ENCODE measurements around the gene FEZ2.

FEZ2 gene

DNA sequence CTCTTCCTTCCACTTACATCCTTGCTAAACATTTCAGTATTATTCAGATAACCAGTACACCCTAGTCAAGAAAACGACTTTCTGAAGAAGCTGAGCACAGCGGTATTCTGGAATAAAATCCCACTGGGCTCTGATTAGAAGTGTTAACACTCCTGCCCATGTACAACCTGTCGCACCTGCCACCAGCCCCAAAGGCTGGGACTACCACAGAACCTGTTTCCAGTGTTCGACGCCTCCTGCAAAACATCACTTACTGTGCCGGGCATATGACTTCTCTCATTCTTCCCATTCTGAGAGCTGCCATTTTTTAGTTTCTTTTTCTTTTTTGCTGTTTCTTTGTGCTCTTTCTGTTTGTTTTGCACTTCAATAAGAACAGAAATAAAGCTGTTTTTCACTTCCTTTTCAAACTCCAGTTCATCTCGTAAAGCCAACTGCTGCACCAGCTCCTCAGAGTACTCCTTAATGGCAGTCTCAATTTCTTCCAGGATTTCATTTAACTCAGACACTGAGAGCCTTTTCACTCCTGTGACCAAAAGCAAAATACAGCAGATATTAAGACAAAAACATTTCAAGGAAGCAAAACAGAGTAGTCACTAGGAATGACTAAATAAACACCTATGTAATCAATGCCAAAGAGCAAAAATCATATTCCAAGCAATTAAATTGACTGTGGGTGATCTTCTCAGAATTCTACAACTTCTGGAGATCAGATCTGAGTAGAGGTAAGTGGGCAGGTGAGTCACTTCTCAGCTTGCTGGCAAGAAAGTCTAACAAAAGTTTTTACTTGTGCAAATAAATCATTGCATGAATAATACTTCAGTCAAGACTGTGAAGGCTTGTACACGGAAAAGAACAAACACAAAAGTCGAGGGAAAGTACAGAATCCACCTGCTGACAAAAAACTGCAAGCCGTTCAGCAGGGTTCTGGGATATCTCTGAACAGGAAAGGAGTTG, 19.3 kb downstream of the FEZ2 start:
- no peak for TF ChIP-seq TEAD4 (IDR thresholded peaks at IDR 0.05)
- no peak for TF ChIP-seq EGR1 (IDR thresholded peaks at IDR 0.05)
- TF ChIP-seq EP300 (IDR thresholded peaks at IDR 0.05; ENCODE audit: borderline replicate concordance), result no peak
- TF ChIP-seq FOXM1 (IDR thresholded peaks at IDR 0.05; ENCODE audit: borderline replicate concordance, low read depth), result no peak
- no peak for TF ChIP-seq YY1 (IDR thresholded peaks at IDR 0.05; ENCODE audit: low read depth)

DNA sequence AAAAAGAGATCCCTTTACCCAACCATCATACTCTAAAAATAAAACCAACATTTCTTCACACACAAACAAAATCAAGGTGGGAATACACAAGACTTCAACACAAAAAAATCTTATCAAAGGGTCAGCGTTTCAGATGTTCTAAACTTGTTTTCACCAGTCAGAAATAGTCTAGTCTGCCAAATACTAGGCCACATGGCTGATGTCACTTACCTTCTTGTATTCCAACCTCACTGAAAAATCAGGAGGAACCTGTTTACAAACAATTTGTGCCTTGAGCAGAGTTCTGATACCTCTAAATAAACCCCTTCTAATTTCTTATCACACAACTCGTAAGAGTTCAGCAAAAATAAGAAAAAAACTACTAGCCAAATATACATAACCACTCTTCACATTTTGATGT, 20.1 kb downstream of the FEZ2 start:
- TF ChIP-seq ZBTB7A (IDR thresholded peaks at IDR 0.05; ENCODE audit: low read depth) (no peak), TAF1 (IDR thresholded peaks at IDR 0.05; ENCODE audit: low read depth) (no peak), TCF12 (IDR thresholded peaks at IDR 0.05; ENCODE audit: low read depth) (no peak), RAD21 (IDR thresholded peaks at IDR 0.05; ENCODE audit: low read depth) (no peak), FOXM1 (IDR thresholded peaks at IDR 0.05; ENCODE audit: borderline replicate concordance, low read depth) (no peak), CREB1 (IDR thresholded peaks at IDR 0.05; ENCODE audit: low read depth) (no peak), TEAD4 (IDR thresholded peaks at IDR 0.05) (no peak), EP300 (IDR thresholded peaks at IDR 0.05; ENCODE audit: borderline replicate concordance) (no peak), CEBPB (IDR thresholded peaks at IDR 0.05) (no peak), YY1 (IDR thresholded peaks at IDR 0.05; ENCODE audit: low read depth) (no peak), NFIC (IDR thresholded peaks at IDR 0.05) (no peak), EGR1 (IDR thresholded peaks at IDR 0.05) (no peak)
- TF ChIP-seq, protein P1, sequence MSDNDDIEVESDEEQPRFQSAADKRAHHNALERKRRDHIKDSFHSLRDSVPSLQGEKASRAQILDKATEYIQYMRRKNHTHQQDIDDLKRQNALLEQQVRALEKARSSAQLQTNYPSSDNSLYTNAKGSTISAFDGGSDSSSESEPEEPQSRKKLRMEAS (IDR thresholded peaks at IDR 0.05), result no peak
- TF ChIP-seq, protein P2, sequence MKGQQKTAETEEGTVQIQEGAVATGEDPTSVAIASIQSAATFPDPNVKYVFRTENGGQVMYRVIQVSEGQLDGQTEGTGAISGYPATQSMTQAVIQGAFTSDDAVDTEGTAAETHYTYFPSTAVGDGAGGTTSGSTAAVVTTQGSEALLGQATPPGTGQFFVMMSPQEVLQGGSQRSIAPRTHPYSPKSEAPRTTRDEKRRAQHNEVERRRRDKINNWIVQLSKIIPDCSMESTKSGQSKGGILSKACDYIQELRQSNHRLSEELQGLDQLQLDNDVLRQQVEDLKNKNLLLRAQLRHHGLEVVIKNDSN (IDR thresholded peaks at IDR 0.05), result no peak
- TF ChIP-seq, protein P3, sequence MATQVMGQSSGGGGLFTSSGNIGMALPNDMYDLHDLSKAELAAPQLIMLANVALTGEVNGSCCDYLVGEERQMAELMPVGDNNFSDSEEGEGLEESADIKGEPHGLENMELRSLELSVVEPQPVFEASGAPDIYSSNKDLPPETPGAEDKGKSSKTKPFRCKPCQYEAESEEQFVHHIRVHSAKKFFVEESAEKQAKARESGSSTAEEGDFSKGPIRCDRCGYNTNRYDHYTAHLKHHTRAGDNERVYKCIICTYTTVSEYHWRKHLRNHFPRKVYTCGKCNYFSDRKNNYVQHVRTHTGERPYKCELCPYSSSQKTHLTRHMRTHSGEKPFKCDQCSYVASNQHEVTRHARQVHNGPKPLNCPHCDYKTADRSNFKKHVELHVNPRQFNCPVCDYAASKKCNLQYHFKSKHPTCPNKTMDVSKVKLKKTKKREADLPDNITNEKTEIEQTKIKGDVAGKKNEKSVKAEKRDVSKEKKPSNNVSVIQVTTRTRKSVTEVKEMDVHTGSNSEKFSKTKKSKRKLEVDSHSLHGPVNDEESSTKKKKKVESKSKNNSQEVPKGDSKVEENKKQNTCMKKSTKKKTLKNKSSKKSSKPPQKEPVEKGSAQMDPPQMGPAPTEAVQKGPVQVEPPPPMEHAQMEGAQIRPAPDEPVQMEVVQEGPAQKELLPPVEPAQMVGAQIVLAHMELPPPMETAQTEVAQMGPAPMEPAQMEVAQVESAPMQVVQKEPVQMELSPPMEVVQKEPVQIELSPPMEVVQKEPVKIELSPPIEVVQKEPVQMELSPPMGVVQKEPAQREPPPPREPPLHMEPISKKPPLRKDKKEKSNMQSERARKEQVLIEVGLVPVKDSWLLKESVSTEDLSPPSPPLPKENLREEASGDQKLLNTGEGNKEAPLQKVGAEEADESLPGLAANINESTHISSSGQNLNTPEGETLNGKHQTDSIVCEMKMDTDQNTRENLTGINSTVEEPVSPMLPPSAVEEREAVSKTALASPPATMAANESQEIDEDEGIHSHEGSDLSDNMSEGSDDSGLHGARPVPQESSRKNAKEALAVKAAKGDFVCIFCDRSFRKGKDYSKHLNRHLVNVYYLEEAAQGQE (IDR thresholded peaks at IDR 0.05; ENCODE audit: low read depth), result no peak

DNA sequence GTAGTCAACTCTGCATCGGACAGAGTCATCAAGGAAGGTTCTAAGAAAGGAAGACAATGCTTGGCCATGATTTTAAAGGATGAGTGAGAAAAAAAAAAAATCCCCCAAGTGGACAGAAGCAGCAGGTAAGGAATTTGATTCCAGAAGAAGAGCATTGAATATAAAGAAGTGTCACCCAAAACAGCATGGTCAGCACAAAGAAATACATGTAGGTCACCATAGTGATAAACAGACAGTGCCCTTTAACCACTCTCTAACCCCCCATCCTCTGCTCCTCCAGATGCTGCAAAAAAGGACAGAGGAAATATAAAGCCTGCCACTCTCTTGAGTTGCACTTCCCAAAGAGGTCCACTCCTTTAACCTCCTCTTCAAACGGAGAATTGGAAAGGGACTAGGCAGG, 23.4 kb downstream of the FEZ2 start:
- TF ChIP-seq, protein P1 (IDR thresholded peaks at IDR 0.05), result no peak
- TF ChIP-seq ZBTB7A (IDR thresholded peaks at IDR 0.05; ENCODE audit: low read depth), result no peak
- TF ChIP-seq NFIC (IDR thresholded peaks at IDR 0.05), result no peak
- no peak for TF ChIP-seq RAD21 (IDR thresholded peaks at IDR 0.05; ENCODE audit: low read depth)
- no peak for TF ChIP-seq EP300 (IDR thresholded peaks at IDR 0.05; ENCODE audit: borderline replicate concordance)
- TF ChIP-seq TCF12 (IDR thresholded peaks at IDR 0.05; ENCODE audit: low read depth), result no peak
- TF ChIP-seq, protein P2 (IDR thresholded peaks at IDR 0.05), result no peak
- no peak for TF ChIP-seq YY1 (IDR thresholded peaks at IDR 0.05; ENCODE audit: low read depth)
- TF ChIP-seq CREB1 (IDR thresholded peaks at IDR 0.05; ENCODE audit: low read depth), result no peak
- TF ChIP-seq FOXM1 (IDR thresholded peaks at IDR 0.05; ENCODE audit: borderline replicate concordance, low read depth), result no peak
- TF ChIP-seq TEAD4 (IDR thresholded peaks at IDR 0.05), result no peak
- TF ChIP-seq EGR1 (IDR thresholded peaks at IDR 0.05), result no peak
- no peak for TF ChIP-seq TAF1 (IDR thresholded peaks at IDR 0.05; ENCODE audit: low read depth)
- no peak for TF ChIP-seq CEBPB (IDR thresholded peaks at IDR 0.05)
- TF ChIP-seq, protein P3 (IDR thresholded peaks at IDR 0.05; ENCODE audit: low read depth), result no peak

DNA sequence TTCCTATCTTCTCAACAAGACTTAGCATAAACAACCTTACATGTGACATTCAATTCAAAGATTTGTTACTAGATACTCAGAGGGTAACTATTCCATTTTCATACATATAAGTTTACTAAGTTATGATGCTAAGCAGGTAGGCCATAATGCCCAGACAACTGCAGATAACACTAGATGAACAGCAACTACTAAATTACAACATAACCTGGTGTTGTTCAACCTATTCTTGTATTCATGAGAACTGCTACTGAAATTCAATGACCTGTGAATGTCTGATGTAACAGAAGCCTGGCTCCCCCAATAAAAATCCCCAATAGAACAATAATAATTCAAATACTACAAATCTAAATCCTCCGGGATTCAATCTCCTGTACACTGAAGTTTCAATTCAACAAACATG, 24.8 kb downstream of the FEZ2 start:
- TF ChIP-seq, protein P3 (IDR thresholded peaks at IDR 0.05; ENCODE audit: low read depth), result no peak
- no peak for TF ChIP-seq RAD21 (IDR thresholded peaks at IDR 0.05; ENCODE audit: low read depth)
